ENCODE results near the gene C17orf113.
A peak's percentile ranks its signal among the peaks of the same experiment; 100 is the strongest.

C17orf113 gene

DNA sequence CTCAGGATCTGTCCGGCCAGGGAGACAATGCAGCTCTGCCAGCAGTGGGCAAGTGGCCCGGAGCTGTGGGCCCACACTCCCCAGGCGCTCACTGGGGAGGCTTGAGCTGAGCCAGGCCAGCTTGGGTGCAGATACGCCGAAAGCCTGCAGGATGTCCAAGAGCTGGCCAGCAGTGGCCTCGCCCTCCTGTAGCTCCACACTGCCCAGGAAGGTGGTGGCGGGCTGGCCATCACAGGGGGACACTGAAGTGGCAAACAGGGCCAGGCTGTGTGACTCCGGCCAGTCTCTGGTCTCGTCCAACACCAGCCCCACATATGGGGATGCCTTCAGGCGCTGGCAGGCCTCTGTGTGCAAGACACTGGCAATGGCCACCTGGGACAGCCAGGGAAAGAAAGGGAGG is 9.6 kb downstream of the C17orf113 start:
- no peak for TF ChIP-seq ZNF274 (IDR thresholded peaks at IDR 0.05; ENCODE audit: low read depth, low read length)
- no peak overlapping the region for H3K4me3 ChIP-seq (ENCODE audit: low read length)

- H3K4me3 ChIP-seq (ENCODE audit: low read length): no peak overlapping the region
- no peak for TF ChIP-seq ZNF274 (IDR thresholded peaks at IDR 0.05; ENCODE audit: low read depth, low read length)
Measured at GRCh38 chr17:42039794-42040763, 10.3 kb downstream of the C17orf113 start.

- TF ChIP-seq ZNF274 (IDR thresholded peaks at IDR 0.05; ENCODE audit: low read depth, low read length): no peak
Measured at GRCh38 chr17:42038221-42038973, 12.0 kb downstream of the C17orf113 start.

DNA sequence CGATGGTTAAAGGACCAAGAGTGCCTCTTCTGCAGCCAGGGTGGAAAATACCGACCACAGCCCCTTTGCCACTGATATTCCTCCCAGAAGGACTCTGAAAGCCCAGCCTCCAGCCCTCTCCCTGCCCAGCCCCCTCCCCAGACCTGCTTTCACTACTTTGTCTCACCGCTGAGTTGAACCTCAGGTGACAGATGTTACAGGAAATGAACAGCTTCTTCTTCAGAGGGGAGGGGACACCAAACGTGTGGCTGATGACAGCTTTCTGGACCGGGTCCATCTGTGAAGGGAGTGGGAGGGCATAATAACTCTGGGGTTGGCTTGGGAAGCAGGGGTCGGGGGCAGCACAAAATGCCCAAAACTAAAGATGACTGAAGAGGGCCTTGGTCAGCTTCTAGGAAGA is 16.3 kb downstream of the C17orf113 start:
- TF ChIP-seq ZNF274 (IDR thresholded peaks at IDR 0.05; ENCODE audit: low read depth, low read length): no peak
- no peak overlapping the region for H3K4me3 ChIP-seq (ENCODE audit: low read length)

More at GRCh38 chr17:42038221-42038973, 12.0 kb downstream of the C17orf113 start:
- H3K4me3 ChIP-seq (ENCODE audit: low read length): no peak overlapping the region

GRCh38 chr17:42031584-42031983 is 18.8 kb downstream of the C17orf113 start:
- no peak overlapping the region for H3K4me3 ChIP-seq (ENCODE audit: low read length)
- TF ChIP-seq ZNF274 (IDR thresholded peaks at IDR 0.05; ENCODE audit: low read depth, low read length): no peak

- H3K4me3 ChIP-seq (ENCODE audit: low read length): no peak overlapping the region
- TF ChIP-seq ZNF274 (IDR thresholded peaks at IDR 0.05; ENCODE audit: low read depth, low read length): no peak
Measured at GRCh38 chr17:42028791-42029127, 21.6 kb downstream of the C17orf113 start.

GRCh38 chr17:42027961-42028790 is 22.2 kb downstream of the C17orf113 start:
- no peak for TF ChIP-seq ZNF274 (IDR thresholded peaks at IDR 0.05; ENCODE audit: low read depth, low read length)
- no peak overlapping the region for H3K4me3 ChIP-seq (ENCODE audit: low read length)

DNA sequence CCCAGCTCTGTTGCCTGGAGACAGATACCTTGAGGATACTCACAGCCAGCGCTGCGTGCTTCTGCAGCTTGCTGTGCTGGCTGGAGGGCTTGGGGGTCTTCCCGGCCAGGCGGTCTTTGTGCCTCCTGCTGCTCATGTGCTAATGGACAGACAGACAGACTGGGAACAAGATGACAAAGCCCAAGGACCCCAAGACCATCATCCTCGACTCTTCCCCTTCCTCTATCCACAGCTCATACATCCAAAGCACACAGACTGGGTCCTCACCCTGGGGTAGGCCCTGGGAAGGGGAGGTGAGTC is 22.9 kb downstream of the C17orf113 start:
- H3K4me3 ChIP-seq (ENCODE audit: low read length): no peak overlapping the region
- no peak for TF ChIP-seq ZNF274 (IDR thresholded peaks at IDR 0.05; ENCODE audit: low read depth, low read length)

- H3K4me3 ChIP-seq (ENCODE audit: low read length): no peak overlapping the region
- no peak for TF ChIP-seq ZNF274 (IDR thresholded peaks at IDR 0.05; ENCODE audit: low read depth, low read length)
Measured at GRCh38 chr17:42026857-42027589, 23.4 kb downstream of the C17orf113 start.

GRCh38 chr17:42025936-42026335 is 24.5 kb downstream of the C17orf113 start:
- no peak overlapping the region for H3K4me3 ChIP-seq (ENCODE audit: low read length)
- no peak for TF ChIP-seq ZNF274 (IDR thresholded peaks at IDR 0.05; ENCODE audit: low read depth, low read length)

DNA sequence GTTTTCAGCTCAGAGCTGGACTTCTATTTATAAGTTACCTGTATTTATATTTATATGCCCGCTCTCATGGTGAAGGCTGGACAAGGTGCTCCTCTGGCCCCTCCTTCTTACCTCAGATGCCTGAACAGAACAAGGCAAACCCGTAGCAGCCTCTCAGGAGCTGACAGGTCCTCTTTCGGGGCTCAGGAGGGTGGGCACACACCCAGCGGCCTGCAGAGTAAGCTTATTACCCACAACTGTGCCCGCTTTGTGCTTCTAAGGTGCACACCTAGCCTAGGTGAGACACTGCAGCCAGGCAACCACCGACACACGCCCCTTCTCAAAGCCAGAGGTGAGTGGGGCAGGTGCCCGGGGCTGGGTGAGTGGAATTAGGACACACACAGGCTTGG is 25.2 kb downstream of the C17orf113 start:
- TF ChIP-seq ZNF274 (IDR thresholded peaks at IDR 0.05; ENCODE audit: low read depth, low read length): no peak
- no peak overlapping the region for H3K4me3 ChIP-seq (ENCODE audit: low read length)

DNA sequence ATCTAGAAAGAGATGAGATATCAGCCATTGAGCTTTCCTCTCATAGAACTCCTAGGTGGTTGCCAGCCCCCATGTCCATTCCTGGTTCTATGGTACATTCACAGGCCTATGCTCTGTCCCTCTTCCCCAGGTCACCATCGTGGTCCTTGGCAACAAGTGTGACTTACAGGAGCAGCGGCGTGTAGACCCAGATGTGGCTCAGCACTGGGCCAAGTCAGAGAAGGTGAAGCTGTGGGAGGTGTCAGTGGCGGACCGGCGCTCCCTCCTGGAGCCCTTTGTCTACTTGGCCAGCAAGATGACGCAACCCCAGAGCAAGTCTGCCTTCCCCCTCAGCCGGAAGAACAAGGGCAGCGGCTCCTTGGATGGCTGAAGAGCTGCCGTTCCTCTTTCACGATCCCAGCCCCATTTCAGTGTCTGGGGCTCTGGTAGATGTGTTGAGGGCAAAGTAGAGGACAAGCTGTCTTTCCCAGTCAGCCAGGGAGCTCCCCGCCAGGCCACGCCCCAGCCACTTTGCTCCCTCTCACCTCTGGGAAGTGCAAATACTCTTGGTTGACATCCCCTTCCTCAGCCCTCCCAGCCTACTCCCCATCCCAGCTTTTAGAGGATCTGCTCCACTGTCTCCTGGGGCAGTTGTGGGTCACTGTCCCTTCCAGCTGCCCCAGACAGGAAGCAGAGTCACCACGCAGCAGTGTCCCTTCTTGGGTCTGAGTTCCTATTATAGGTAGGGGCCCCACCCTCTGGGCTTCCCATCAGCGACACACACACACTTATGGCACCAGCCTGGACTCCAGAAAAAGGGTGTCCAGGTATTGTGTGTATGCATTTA is 26.7 kb downstream of the C17orf113 start:
- no peak for TF ChIP-seq ZNF274 (IDR thresholded peaks at IDR 0.05; ENCODE audit: low read depth, low read length)
- no peak overlapping the region for H3K4me3 ChIP-seq (ENCODE audit: low read length)

DNA sequence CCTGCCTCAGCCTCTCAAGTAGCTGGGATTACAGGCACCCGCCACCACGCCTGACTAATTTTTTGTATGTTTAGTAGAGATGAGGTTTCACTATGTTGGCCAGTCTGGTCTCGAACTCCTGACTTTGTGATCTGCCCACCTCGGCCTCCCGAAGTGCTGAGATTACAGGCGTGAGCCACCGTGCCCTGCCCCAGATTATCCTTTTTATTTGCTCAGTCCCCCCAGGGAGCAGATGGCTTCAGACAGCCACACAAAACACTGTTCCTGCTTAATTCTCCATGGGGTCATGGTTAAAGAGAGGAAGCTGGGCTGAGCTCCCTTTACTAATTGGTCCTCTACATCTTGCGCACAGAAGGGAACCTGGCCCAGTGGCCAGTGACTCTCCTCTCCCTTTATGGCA is 29.6 kb downstream of the C17orf113 start:
- peak overlapping the region; percentile 99 for H3K4me3 ChIP-seq (ENCODE audit: low read length)

Measured in GM08714 (cell line).